CD14-positive monocyte (primary cell): Measurements from ENCODE around the gene PHLPP1. TPM values are rescaled to one million over a fixed set of nuclear protein-coding genes. Genes with fewer than 3 reads are reported as not detected.

Source experiments
- DNase-seq, 3 donors: peaks; one replicate each; pipeline ENCODE4 v3.0.0-alpha.2; 2011 to 2022
- H2AFZ ChIP-seq: 2 replicates; pipeline ENCODE4 v1.6.0; 2012; ENCODE audit warnings: mild to moderate bottlenecking, low read depth, low read length, inconsistent platforms; ENCODE audit not compliant: insufficient read depth, poor library complexity, severe bottlenecking
- H3K27ac ChIP-seq, 2 donors: 1 replicate in 1 of 2; 2 replicates in 1 of 2; pipeline ENCODE4 v1.5.1; 2012 to 2013; ENCODE audit warnings: low read length in 2 of 2, control low read depth in 1 of 2, inconsistent platforms in 1 of 2, low read depth in 1 of 2, mild to moderate bottlenecking in 1 of 2
- H3K27me3 ChIP-seq, 2 donors: one replicate each; pipeline versions ENCODE4 v1.6.0 to v1.6.1; 2011 to 2013; ENCODE audit warnings: low read length in 2 of 2; ENCODE audit not compliant: control insufficient read depth in 2 of 2, insufficient read depth in 2 of 2
- H3K36me3 ChIP-seq, 2 donors: replicated peaks in 1 of 2; 1 replicate in 1 of 2; 2 replicates in 1 of 2; pipeline versions ENCODE4 v1.5.1 to v1.6.1; 2012 to 2013; ENCODE audit warnings: low read length in 2 of 2, control low read depth in 1 of 2, inconsistent platforms in 1 of 2, mild to moderate bottlenecking in 1 of 2; ENCODE audit not compliant: insufficient read depth in 2 of 2, control insufficient read depth in 1 of 2
- H3K4me1 ChIP-seq, 2 donors: 1 replicate in 1 of 2; 2 replicates in 1 of 2; pipeline versions ENCODE4 v1.5.1 to v1.6.1; 2012 to 2013; ENCODE audit warnings: low read length in 2 of 2, control low read depth in 1 of 2, inconsistent platforms in 1 of 2, mild to moderate bottlenecking in 1 of 2, moderate library complexity in 1 of 2; ENCODE audit not compliant: insufficient read depth in 2 of 2, control insufficient read depth in 1 of 2
- H3K4me2 ChIP-seq: replicated peaks from 2 replicates; pipeline ENCODE3; 2012; ENCODE audit warnings: low read length, moderate library complexity, mild to moderate bottlenecking; ENCODE audit not compliant: poor library complexity, severe bottlenecking; ENCODE audit errors: extremely low read depth
- H3K4me3 ChIP-seq, 3 experiments: fragments of 200-600 bp in 1 of 3; sonication (generic) in 1 of 3; replicated peaks in 1 of 3; 1 replicate in 2 of 3; 2 replicates in 1 of 3; pipeline ENCODE4 v1.5.1; 2011 to 2013; ENCODE audit warnings: low read length in 3 of 3, mild to moderate bottlenecking in 3 of 3, control low read depth in 2 of 3, low read depth in 2 of 3, inconsistent platforms in 1 of 3, moderate library complexity in 1 of 3
- H3K79me2 ChIP-seq: 2 replicates; pipeline ENCODE4 v1.6.0; 2012; ENCODE audit warnings: mild to moderate bottlenecking, control low read depth, inconsistent platforms, low read length, moderate library complexity; ENCODE audit not compliant: insufficient read depth
- H3K9ac ChIP-seq: 2 replicates; pipeline ENCODE4 v1.6.0; 2017; ENCODE audit warnings: low read length, mild to moderate bottlenecking; ENCODE audit not compliant: insufficient read depth, poor library complexity, severe bottlenecking
- H3K9me3 ChIP-seq, 2 donors: replicated peaks in 1 of 2; 1 replicate in 1 of 2; 2 replicates in 1 of 2; pipeline versions ENCODE4 v1.5.1 to v1.6.1; 2012 to 2013; ENCODE audit warnings: low read length in 2 of 2, control low read depth in 1 of 2; ENCODE audit not compliant: control insufficient read depth in 1 of 2, insufficient read depth in 1 of 2
- H4K20me1 ChIP-seq: 2 replicates; pipeline ENCODE4 v1.6.0; 2012; ENCODE audit warnings: mild to moderate bottlenecking, low read length, control low read depth, moderate library complexity; ENCODE audit not compliant: insufficient read depth
- H3K27ac Mint-ChIP-seq, 7 donors: one replicate each; pipeline ENCODE4 v1.8.0; 2020; ENCODE audit warnings: mild to moderate bottlenecking in 7 of 7, mixed read lengths in 7 of 7, moderate library complexity in 6 of 7, inconsistent platforms in 2 of 7
- H3K27me3 Mint-ChIP-seq, 3 donors: one replicate each; pipeline ENCODE4 v1.8.0; 2021 to 2022; ENCODE audit warnings: low read depth in 3 of 3, mild to moderate bottlenecking in 3 of 3, mixed read lengths in 3 of 3, moderate library complexity in 3 of 3, inconsistent platforms in 1 of 3
- H3K36me3 Mint-ChIP-seq, 2 donors: one replicate each; pipeline ENCODE4 v1.8.0; 2020; ENCODE audit warnings: mixed read lengths in 2 of 2, inconsistent platforms in 1 of 2, mild to moderate bottlenecking in 1 of 2
- H3K4me1 Mint-ChIP-seq: one replicate; pipeline ENCODE4 v1.8.0; 2020; ENCODE audit warnings: mild to moderate bottlenecking, mixed read lengths
- H3K4me3 Mint-ChIP-seq, 2 donors: one replicate each; pipeline ENCODE4 v1.8.0; 2020; ENCODE audit warnings: mild to moderate bottlenecking in 2 of 2, mixed read lengths in 2 of 2, moderate library complexity in 1 of 2
- H3K9me3 Mint-ChIP-seq, 7 donors: one replicate each; pipeline ENCODE4 v1.8.0; 2020 to 2022; ENCODE audit warnings: mixed read lengths in 7 of 7, mild to moderate bottlenecking in 6 of 7, moderate library complexity in 6 of 7, inconsistent platforms in 2 of 7
- CTCF ChIP-seq: fragments of 200-600 bp; IDR thresholded peaks from one replicate; pipeline ENCODE4 v1.8.0; 2022; ENCODE audit warnings: antibody characterized with exemption, mild to moderate bottlenecking
- WGBS: methylation state at CpG from one replicate; pipeline ENCODE4 v1.1.5; 2013; ENCODE audit warnings: missing lambda C conversion rate; ENCODE audit not compliant: insufficient coverage; 5-methylcytosine and 5-hydroxymethylcytosine counted together
- intact Hi-C, 2 donors: fragments of 100-400 bp; cut with micrococcal nuclease; formaldehyde crosslinking; loops; one replicate each; pipeline versions ENCODE4 v1.15.0 to v1.15.1; 2023
- polyA plus RNA-seq, 3 donors: library from polyadenylated mRNA; depleted of rRNA in 1 of 3; unstranded in 2 of 3; stranded (reverse) in 1 of 3; fragments of 300-500 nt in 2 of 3; fragments of >200 nt in 1 of 3; fragmentation: Illumina TruSeq in 2 of 3; gene quantifications; 1 replicate in 2 of 3; 2 replicates in 1 of 3; pipeline ENCODE4 v1.2.3, GENCODE V29; 2012 to 2021

Gene PHLPP1
- polyA plus RNA-seq, 3 donors: 0.04 to 2.0 (median 0.55) TPM

DNA sequence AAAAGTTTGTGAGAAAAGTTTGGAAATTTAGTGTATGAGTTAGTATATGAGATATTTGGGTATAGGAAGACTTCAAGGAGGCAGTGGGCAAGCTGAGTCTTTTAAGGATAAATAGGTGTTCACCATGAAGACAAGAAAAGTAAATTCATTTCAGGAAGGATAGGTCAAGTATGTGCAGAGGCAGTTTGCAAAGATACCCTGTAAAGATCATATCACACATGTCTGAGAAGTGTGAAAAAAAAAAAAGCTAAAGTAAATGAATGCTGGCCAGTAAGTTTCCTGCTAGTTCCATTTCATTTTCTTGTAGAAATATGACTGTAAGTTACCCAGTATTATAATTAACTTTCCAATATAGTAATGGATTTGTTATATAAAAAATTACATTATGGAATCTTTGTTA is 131.0 kb downstream of the PHLPP1 start:
- no peak for TF ChIP-seq CTCF
- Histone ChIP-seq H3K4me1 (no peaks in the 10 kb centered on the region), H3K4me3 (no peak overlapping the region), H3K27me3 (no peaks in the 10 kb centered on the region), H3K4me2 (no peak overlapping the region), H3K79me2 (no peaks in the 10 kb centered on the region), H3K9me3 (no peaks in the 10 kb centered on the region), H3K36me3 (no peaks in the 10 kb centered on the region), H2AFZ (no peak overlapping the region), H3K27ac (no peak overlapping the region), H4K20me1 (no peaks in the 10 kb centered on the region), H3K9ac (no peak overlapping the region)
- H3K27ac Mint-ChIP-seq: no peak overlapping the region
- DNase-seq: no peak
- H3K9me3 Mint-ChIP-seq: peaks cover 0 to 5% (median 0%) of the 10 kb centered on the region in 7 donors
- intact Hi-C loops: no loop called here
- peaks cover 0 to 2% (median 0%) of the 10 kb centered on the region in 3 donors for H3K27me3 Mint-ChIP-seq
- peaks cover 0 to 3% of the 10 kb centered on the region in 2 donors for H3K36me3 Mint-ChIP-seq
- H3K4me1 Mint-ChIP-seq: no peaks in the 10 kb centered on the region
- H3K4me3 Mint-ChIP-seq: no peak overlapping the region

DNA sequence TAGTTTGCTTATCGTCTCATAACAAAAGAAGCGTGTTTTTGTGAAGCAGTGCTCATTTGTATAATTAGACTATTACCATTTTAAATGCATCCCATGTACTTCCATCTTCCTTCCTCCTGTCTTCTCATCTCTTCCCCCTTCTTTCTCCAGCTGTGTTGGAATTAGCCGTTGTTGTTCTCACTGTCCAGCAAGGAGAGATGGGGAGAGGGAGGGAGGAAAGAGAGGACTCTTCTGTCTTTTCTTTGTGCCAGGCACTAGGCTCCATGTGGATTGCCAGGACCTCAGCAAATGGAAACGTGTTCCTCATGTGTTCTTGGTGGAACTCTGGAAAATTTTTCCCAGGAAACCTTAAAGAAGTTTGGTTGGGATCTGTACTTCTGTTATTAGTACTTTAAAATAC is 131.7 kb downstream of the PHLPP1 start:
- H3K9ac ChIP-seq: no peak overlapping the region
- no peaks in the 10 kb centered on the region for H3K79me2 ChIP-seq
- H3K4me3 ChIP-seq: no peak overlapping the region
- no peak overlapping the region for H3K27ac ChIP-seq
- DNase-seq: no peak
- H3K9me3 ChIP-seq: no peaks in the 10 kb centered on the region
- no peaks in the 10 kb centered on the region for H3K36me3 ChIP-seq
- intact Hi-C loops: no loop called here
- no CpG with 5 or more reads among the region's 4 CpGs for WGBS
- H3K4me2 ChIP-seq: no peak overlapping the region
- Mint-ChIP-seq H3K27ac (peak overlapping the region in 1 of 7 donors; percentile 70), H3K4me3 (no peak overlapping the region), H3K27me3 (peaks cover 0 to 2% (median 0%) of the 10 kb centered on the region in 3 donors), H3K4me1 (no peaks in the 10 kb centered on the region), H3K9me3 (peaks cover 0 to 5% (median 0%) of the 10 kb centered on the region in 7 donors), H3K36me3 (peaks cover 0 to 2% of the 10 kb centered on the region in 2 donors)
- TF ChIP-seq CTCF: no peak
- H2AFZ ChIP-seq: no peak overlapping the region
- H4K20me1 ChIP-seq: no peaks in the 10 kb centered on the region
- H3K4me1 ChIP-seq: no peaks in the 10 kb centered on the region
- H3K27me3 ChIP-seq: no peaks in the 10 kb centered on the region
